Measurements from ENCODE around the gene PAPOLB.

Gene PAPOLB

DNA sequence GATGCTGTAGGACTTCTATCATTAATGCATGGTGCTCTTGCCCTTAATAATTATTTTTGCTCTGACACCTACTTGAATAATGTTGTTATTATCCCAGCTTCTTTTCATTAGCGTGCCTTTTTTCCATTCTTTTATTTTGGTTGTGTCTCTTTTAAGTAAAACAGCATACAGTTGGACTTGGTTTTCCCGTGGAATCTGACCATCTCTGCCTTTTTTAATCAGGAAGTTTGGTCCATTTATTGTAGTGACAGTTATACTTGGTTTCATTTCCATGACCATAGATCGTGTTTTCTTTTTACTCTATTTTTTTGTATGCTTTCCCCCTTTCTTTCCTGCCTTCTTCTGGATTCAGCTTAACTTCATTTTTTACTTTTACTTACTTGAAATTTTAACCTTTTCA, 4.6 kb downstream of the PAPOLB start:
- no peak for DNase-seq (ENCODE audit: low read depth, low spot score)
- TF ChIP-seq, protein P1, sequence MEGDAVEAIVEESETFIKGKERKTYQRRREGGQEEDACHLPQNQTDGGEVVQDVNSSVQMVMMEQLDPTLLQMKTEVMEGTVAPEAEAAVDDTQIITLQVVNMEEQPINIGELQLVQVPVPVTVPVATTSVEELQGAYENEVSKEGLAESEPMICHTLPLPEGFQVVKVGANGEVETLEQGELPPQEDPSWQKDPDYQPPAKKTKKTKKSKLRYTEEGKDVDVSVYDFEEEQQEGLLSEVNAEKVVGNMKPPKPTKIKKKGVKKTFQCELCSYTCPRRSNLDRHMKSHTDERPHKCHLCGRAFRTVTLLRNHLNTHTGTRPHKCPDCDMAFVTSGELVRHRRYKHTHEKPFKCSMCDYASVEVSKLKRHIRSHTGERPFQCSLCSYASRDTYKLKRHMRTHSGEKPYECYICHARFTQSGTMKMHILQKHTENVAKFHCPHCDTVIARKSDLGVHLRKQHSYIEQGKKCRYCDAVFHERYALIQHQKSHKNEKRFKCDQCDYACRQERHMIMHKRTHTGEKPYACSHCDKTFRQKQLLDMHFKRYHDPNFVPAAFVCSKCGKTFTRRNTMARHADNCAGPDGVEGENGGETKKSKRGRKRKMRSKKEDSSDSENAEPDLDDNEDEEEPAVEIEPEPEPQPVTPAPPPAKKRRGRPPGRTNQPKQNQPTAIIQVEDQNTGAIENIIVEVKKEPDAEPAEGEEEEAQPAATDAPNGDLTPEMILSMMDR (IDR thresholded peaks at IDR 0.05; ENCODE audit: low read depth, low read length): no peak
- in situ Hi-C loops (cut with HindIII; ENCODE audit: low sequenced_read_pairs): no loop called here
- no peak overlapping the region for H3K4me3 ChIP-seq (ENCODE audit: low read depth, low read length)

DNA sequence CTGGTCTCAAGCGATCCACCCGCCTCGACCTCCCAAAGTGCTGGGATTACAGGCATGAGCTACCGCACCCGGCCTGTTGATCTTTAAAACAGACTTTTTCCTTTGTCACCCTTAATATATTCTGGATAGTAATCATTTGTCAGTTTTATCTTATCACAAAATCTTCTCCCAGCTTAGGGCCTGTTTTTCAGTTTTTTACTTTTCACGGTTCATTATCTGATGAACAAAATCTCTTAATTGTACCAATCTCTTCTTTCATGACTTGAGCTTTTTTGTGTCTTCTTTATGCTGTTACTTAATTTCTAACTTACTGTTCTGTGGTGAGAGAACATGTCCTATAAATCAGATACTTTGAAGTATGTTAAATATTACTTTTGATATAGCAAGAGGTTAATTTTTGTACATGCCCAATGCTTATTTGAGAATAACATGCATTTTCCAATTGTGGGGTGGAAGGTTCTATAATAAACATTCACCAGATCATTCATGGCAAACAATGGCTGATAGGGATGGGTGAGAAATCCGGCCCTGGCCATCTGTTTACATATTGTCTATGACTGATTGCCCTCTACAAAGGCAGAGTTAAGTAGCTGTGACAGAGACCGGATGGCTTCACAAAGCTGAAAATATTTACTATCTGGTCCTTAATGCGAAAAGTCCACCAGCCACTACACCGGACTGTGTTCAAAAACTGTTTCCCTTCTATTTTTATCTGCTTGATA, 5.3 kb downstream of the PAPOLB start:
- H3K4me3 ChIP-seq (ENCODE audit: low read depth, low read length): no peak overlapping the region
- in situ Hi-C loops (cut with HindIII; ENCODE audit: low sequenced_read_pairs): no loop called here
- TF ChIP-seq, protein P1 (IDR thresholded peaks at IDR 0.05; ENCODE audit: low read depth, low read length): no peak
- DNase-seq (ENCODE audit: low read depth, low spot score): no peak

DNA sequence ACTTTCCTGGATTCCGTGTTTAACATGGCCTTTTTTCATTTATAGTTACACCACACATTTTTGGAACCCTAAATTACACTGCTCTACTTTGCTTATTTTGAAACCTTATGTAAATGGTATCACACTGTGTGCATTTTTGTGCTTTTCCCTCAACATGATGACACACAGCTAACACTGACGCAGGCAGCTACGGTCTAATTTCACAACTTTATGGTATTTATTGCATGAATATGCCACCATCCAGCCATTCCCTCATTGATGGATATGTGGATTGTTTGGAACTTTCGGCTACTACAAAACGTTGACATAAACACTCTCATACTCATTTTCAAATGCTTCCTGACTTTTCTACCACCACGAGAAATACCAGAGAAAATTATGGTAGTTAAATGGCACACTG, 6.9 kb downstream of the PAPOLB start:
- in situ Hi-C loops (cut with HindIII; ENCODE audit: low sequenced_read_pairs): no loop called here
- no peak overlapping the region for H3K4me3 ChIP-seq (ENCODE audit: low read depth, low read length)
- no peak for DNase-seq (ENCODE audit: low read depth, low spot score)
- TF ChIP-seq, protein P1 (IDR thresholded peaks at IDR 0.05; ENCODE audit: low read depth, low read length): no peak

DNA sequence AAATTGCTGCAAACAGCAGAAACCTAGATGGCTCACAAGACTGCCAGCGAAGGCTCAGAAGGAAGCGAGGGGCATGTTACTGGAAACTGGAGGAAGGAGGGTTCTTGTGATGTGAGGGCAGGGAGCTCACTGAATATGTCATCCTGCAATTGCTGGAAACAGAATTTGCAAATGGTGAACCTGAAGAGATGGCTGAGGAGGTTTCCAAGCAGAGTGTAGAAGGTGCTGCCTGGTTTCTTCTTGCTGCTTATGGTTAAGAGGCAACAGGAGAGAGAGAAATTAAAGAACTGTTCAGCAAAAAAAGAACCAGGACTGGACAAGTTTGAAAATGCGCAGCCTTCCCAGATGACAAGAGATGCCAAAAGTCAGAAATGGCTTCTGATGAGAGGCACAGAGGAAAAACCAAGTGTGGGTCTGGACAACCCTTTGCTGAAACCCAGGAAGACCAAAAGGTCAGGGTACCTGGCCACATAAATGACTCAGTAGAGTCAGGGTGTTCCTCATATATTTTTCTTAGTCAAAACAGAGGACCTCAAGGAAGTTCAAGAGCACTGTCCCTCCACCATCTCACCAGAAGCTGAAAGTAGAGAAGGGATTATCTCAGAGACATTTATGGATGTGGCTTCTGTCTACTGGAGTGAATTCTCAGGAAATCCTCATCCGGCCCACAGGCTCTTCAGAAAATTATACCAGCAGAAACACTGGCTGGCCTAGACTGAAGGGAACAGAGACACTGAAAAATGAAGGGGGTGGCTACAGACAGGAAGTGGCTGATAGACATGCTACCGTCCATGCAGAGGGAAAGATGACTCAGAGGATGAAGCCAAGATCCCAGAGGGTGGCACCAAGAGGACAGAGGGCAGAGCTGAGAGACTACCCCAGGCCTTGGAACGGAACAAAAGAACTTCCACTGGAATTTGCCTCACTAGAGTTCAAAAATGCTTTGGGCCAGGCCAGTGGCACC, 10.1 kb downstream of the PAPOLB start:
- in situ Hi-C loops (cut with HindIII; ENCODE audit: low sequenced_read_pairs): no loop called here
- no peak overlapping the region for H3K4me3 ChIP-seq (ENCODE audit: low read depth, low read length)
- no peak for DNase-seq (ENCODE audit: low read depth, low spot score)
- TF ChIP-seq, protein P1 (IDR thresholded peaks at IDR 0.05; ENCODE audit: low read depth, low read length): no peak

DNA sequence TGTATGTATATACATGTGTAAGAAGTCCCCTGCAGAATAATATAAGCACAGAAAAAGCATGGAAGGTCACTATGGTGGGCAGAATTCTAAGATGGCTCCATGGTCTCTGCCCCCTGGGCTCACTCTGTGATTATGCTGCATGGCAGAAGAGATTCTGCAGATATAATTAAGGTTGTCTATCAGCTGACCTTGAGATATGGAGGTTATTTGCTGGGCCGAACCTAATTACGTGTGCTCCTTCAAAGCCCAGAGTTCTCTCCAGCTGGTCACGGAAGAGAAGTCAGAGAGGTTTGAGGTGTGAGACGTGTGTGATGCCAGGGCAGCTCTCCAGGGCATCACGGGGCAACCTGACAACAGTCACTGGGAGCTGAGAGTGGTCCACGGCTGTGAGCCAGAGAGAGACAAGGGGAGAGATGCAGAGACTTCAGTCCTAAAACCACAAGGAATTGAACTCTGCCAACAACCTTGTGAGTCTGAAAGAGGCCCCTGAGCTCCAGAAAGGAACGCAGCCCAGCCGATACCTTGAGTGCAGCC, 11.5 kb downstream of the PAPOLB start:
- TF ChIP-seq, protein P1 (IDR thresholded peaks at IDR 0.05; ENCODE audit: low read depth, low read length): no peak
- in situ Hi-C loops (cut with HindIII; ENCODE audit: low sequenced_read_pairs): no loop called here
- DNase-seq (ENCODE audit: low read depth, low spot score): no peak
- no peak overlapping the region for H3K4me3 ChIP-seq (ENCODE audit: low read depth, low read length)

DNA sequence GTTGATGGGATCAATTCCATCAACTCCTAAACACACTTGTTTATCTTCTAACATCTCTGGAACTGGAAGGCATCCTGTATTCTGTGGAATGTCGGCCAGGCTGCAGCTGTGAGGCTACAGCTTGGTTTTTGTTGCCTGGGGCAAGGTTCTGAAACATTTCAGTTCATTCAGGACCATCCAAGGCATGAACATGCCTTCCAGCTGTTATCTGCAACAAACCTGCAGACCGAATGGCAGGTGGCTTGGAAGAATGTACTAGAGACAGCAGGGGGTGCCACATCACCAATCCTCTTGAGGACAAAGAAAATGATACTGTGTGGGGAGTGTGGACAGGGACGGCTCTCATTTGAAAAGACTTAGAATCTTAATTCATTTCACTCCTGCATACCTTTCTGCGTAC, 12.4 kb downstream of the PAPOLB start:
- TF ChIP-seq, protein P1 (IDR thresholded peaks at IDR 0.05; ENCODE audit: low read depth, low read length): no peak
- in situ Hi-C loops (cut with HindIII; ENCODE audit: low sequenced_read_pairs): no loop called here
- no peak overlapping the region for H3K4me3 ChIP-seq (ENCODE audit: low read depth, low read length)
- peak; percentile 19 for DNase-seq (ENCODE audit: low read depth, low spot score)

Data from astrocyte of the spinal cord (primary cell).